Gastrocnemius medialis (tissue), 4 donors: ENCODE measurements around the gene PRMT7. TPM values are rescaled to one million over a fixed set of nuclear protein-coding genes. Genes with fewer than 3 reads are reported as not detected.

Experiments
- ATAC-seq, 2 donors: fragments of 150-250 bp; one replicate each; pipeline ENCODE4 v1.9.1; 2016
- DNase-seq, 2 donors: peaks; one replicate each; pipeline ENCODE4 v3.0.0-alpha.2; 2019
- H3K27ac ChIP-seq, 4 donors: fragments of 200-600 bp; sonication (generic); 1 replicate in 1 of 4; 2 replicates in 3 of 4; pipeline ENCODE4 v1.5.1; 2016 to 2018; ENCODE audit warnings: mild to moderate bottlenecking in 2 of 4, moderate library complexity in 1 of 4
- H3K27me3 ChIP-seq, 3 donors: fragments of 200-600 bp; sonication (generic) in 2 of 3; 1 replicate in 1 of 3; 2 replicates in 2 of 3; pipeline versions ENCODE4 v1.5.1 to v1.6.0; 2016 to 2019; ENCODE audit warnings: mild to moderate bottlenecking in 1 of 3, moderate library complexity in 1 of 3
- H3K36me3 ChIP-seq, 2 donors: fragments of 200-600 bp; sonication (generic) in 1 of 2; one replicate each; pipeline ENCODE4 v1.5.1; 2017 to 2018
- H3K4me1 ChIP-seq, 2 donors: fragments of 200-600 bp; sonication (generic) in 1 of 2; one replicate each; pipeline ENCODE4 v1.5.1; 2016 to 2017; ENCODE audit warnings: mild to moderate bottlenecking in 2 of 2
- H3K4me3 ChIP-seq, 4 donors: fragments of 200-600 bp; sonication (generic) in 3 of 4; 1 replicate in 1 of 4; 2 replicates in 3 of 4; pipeline ENCODE4 v1.5.1; 2016 to 2019; ENCODE audit warnings: mild to moderate bottlenecking in 2 of 4
- H3K9me3 ChIP-seq, 3 donors: fragments of 200-600 bp; sonication (generic) in 2 of 3; 1 replicate in 1 of 3; 2 replicates in 2 of 3; pipeline ENCODE4 v1.5.1; 2016 to 2019
- POLR2A ChIP-seq, 2 donors: fragments of 450-650 bp; IDR thresholded peaks; one replicate each; pipeline ENCODE4 v1.6.1; 2017; ENCODE audit warnings: antibody characterized with exemption in 2 of 2, mild to moderate bottlenecking in 2 of 2, moderate library complexity in 2 of 2
- in situ Hi-C, 4 donors: fragments of 200-750 bp; cut with MboI; loops; one replicate each; pipeline versions ENCODE4 v1.15.0 to v1.8.0; 2017; ENCODE audit warnings: low sequenced_read_pairs in 4 of 4
- intact Hi-C: fragments of 100-400 bp; cut with DNase I; formaldehyde crosslinking; loops from one replicate; pipeline ENCODE4 v1.15.1; 2023; ENCODE audit warnings: low total_unique reads
- total RNA-seq, 4 donors: library from RNA; depleted of rRNA; stranded (reverse); fragments of >200 nt; gene quantifications; one replicate each; pipeline versions ENCODE4 v1.1.0 to v1.2.3, GENCODE V29; 2016
- TF ChIP-seq, protein P1 (sequence below), 5 experiments: fragments of 450-650 bp in 3 of 5; fragments of 200-600 bp in 2 of 5; sonication (generic) in 2 of 5; IDR thresholded peaks in 4 of 5; conservative IDR thresholded peaks in 1 of 5; 1 replicate in 4 of 5; 2 replicates in 1 of 5; pipeline ENCODE4 v1.5.1; 2016 to 2019; ENCODE audit warnings: antibody characterized with exemption in 5 of 5, mild to moderate bottlenecking in 3 of 5, moderate library complexity in 3 of 5

The PRMT7 gene
- total RNA-seq, 4 donors from 2014 or later: 22.2 to 41.0 (median 32.8) TPM

GRCh38 chr16:68369697-68370580 is 59.1 kb downstream of the PRMT7 start:
- Histone ChIP-seq H3K9me3 (no peaks in the 10 kb centered on the region), H3K27ac (no peak overlapping the region), H3K36me3 (no peaks in the 10 kb centered on the region), H3K4me3 (no peak overlapping the region), H3K27me3 (peaks cover 0 to 3% (median 0%) of the 10 kb centered on the region in 3 donors), H3K4me1 (peaks cover 0 to 7% of the 10 kb centered on the region in 2 donors)
- TF ChIP-seq POLR2A (IDR thresholded peaks at IDR 0.05): no peak
- in situ Hi-C loops: no loop called here
- DNase-seq (no peak), ATAC-seq (peak in 1 of 2 donors; percentile 32)
- intact Hi-C loops: no loop called here

GRCh38 chr16:68370581-68371275 is 59.9 kb downstream of the PRMT7 start:
- Histone ChIP-seq H3K4me1 (peaks cover 0 to 7% of the 10 kb centered on the region in 2 donors), H3K36me3 (no peaks in the 10 kb centered on the region), H3K27me3 (peaks cover 0 to 3% (median 0%) of the 10 kb centered on the region in 3 donors), H3K4me3 (no peak overlapping the region), H3K9me3 (no peaks in the 10 kb centered on the region), H3K27ac (no peak overlapping the region)
- DNase-seq (no peak), ATAC-seq (no peak)
- in situ Hi-C loops: no loop called here
- TF ChIP-seq, protein P1, sequence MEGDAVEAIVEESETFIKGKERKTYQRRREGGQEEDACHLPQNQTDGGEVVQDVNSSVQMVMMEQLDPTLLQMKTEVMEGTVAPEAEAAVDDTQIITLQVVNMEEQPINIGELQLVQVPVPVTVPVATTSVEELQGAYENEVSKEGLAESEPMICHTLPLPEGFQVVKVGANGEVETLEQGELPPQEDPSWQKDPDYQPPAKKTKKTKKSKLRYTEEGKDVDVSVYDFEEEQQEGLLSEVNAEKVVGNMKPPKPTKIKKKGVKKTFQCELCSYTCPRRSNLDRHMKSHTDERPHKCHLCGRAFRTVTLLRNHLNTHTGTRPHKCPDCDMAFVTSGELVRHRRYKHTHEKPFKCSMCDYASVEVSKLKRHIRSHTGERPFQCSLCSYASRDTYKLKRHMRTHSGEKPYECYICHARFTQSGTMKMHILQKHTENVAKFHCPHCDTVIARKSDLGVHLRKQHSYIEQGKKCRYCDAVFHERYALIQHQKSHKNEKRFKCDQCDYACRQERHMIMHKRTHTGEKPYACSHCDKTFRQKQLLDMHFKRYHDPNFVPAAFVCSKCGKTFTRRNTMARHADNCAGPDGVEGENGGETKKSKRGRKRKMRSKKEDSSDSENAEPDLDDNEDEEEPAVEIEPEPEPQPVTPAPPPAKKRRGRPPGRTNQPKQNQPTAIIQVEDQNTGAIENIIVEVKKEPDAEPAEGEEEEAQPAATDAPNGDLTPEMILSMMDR (IDR thresholded peaks at IDR 0.05 in 4 of 5, conservative IDR thresholded peaks at IDR 0.05 in 1 of 5): no peak
- no peak for TF ChIP-seq POLR2A (IDR thresholded peaks at IDR 0.05)
- intact Hi-C loops: no loop called here

DNA sequence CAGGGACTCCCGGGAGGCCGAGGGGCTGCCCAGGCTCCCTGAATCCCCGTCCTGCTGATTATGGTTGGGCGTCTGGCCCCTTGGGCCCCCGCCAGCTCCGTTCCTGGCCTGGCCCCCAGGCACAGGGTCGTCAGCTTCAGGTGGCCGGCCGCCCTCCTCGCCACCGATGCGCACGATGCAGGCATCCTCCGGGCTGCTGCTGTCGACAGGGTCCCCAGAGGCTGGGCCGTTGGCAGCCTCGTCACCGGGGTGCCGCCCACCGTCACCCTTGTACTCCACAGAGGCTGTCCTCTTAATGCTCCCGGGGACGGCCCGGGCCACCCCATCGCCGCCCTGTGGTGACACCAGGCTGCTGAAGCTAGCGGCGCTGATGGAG is 60.4 kb downstream of the PRMT7 start:
- H3K27me3 ChIP-seq: peaks cover 0 to 2% (median 0%) of the 10 kb centered on the region in 3 donors
- H3K9me3 ChIP-seq: no peaks in the 10 kb centered on the region
- in situ Hi-C loops: no loop called here
- DNase-seq (no peak), ATAC-seq (no peak)
- peaks cover 0 to 7% of the 10 kb centered on the region in 2 donors for H3K4me1 ChIP-seq
- H3K4me3 ChIP-seq: no peak overlapping the region
- TF ChIP-seq, protein P1 (IDR thresholded peaks at IDR 0.05 in 4 of 5, conservative IDR thresholded peaks at IDR 0.05 in 1 of 5): no peak
- no peak for TF ChIP-seq POLR2A (IDR thresholded peaks at IDR 0.05)
- H3K36me3 ChIP-seq: no peaks in the 10 kb centered on the region
- intact Hi-C loops: no loop called here
- H3K27ac ChIP-seq: no peak overlapping the region

DNA sequence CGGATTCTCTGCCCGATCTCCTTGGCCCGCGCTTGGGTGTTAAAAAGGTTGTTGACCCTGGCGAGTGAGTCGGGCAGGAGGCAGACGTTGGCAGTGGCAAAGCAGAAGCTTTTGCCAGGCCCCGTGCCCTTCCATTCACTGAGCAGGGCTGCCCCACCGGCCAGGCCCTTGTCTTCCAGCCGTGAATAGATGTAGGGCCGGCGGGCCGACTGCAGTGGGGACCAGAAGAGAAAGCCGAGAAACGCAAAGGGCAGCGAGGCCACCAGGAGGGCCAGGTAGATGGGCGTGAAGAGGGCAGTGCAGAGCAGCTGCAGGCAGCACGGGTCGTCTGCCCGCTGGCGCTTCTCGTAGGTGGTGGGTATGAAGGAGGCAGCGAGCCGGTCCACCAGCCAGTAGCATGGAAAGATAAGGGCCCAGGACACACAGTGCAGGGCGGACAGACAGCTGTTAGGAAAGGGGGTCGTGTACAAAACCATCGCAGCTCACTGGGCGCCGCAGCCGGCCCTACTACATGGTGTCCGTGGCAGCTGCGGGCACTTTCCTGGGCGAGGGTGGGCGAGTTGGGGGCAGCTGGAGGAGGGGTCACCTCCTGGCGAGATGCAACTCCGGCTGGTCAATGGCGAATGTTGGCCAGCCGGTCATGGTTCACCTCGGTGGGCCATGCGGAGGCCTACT is 61.0 kb downstream of the PRMT7 start:
- intact Hi-C loops (no loop called here), in situ Hi-C loops (no loop called here)
- no peak for DNase-seq
- no peak for TF ChIP-seq POLR2A (IDR thresholded peaks at IDR 0.05)
- TF ChIP-seq, protein P1 (IDR thresholded peaks at IDR 0.05 in 4 of 5, conservative IDR thresholded peaks at IDR 0.05 in 1 of 5): no peak
- no peaks in the 10 kb centered on the region for H3K27me3 ChIP-seq
- H3K36me3 ChIP-seq: no peaks in the 10 kb centered on the region
- H3K4me1 ChIP-seq: peaks cover 0 to 7% of the 10 kb centered on the region in 2 donors
- ATAC-seq: no peak
- H3K27ac ChIP-seq: no peak overlapping the region
- no peak overlapping the region for H3K4me3 ChIP-seq
- H3K9me3 ChIP-seq: no peaks in the 10 kb centered on the region

DNA sequence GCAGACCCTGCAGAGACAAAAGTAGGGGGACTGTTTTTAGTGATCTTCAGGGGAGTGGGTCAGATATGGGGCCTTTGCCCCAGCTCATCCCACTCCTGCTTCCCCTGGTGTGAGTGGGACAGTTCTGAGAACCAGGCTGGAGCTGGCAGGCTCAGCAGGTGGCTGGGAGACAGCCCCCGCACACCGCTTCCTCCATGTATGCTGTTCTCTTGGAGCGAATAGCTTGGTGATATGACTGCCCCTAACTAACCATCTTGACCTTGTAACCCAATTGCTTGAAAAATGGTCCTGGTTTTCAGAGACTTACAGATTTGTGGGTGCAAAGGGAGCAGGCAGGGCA is 61.5 kb downstream of the PRMT7 start:
- Histone ChIP-seq H3K27me3 (no peaks in the 10 kb centered on the region), H3K4me3 (no peak overlapping the region), H3K36me3 (no peaks in the 10 kb centered on the region), H3K9me3 (no peaks in the 10 kb centered on the region), H3K4me1 (peaks cover 0 to 7% of the 10 kb centered on the region in 2 donors), H3K27ac (no peak overlapping the region)
- ATAC-seq (no peak), DNase-seq (no peak)
- intact Hi-C loops (no loop called here), in situ Hi-C loops (no loop called here)
- no peak for TF ChIP-seq POLR2A (IDR thresholded peaks at IDR 0.05)
- TF ChIP-seq, protein P1 (IDR thresholded peaks at IDR 0.05 in 4 of 5, conservative IDR thresholded peaks at IDR 0.05 in 1 of 5): no peak
